ENCODE results near the gene FLVCR2.

DNA sequence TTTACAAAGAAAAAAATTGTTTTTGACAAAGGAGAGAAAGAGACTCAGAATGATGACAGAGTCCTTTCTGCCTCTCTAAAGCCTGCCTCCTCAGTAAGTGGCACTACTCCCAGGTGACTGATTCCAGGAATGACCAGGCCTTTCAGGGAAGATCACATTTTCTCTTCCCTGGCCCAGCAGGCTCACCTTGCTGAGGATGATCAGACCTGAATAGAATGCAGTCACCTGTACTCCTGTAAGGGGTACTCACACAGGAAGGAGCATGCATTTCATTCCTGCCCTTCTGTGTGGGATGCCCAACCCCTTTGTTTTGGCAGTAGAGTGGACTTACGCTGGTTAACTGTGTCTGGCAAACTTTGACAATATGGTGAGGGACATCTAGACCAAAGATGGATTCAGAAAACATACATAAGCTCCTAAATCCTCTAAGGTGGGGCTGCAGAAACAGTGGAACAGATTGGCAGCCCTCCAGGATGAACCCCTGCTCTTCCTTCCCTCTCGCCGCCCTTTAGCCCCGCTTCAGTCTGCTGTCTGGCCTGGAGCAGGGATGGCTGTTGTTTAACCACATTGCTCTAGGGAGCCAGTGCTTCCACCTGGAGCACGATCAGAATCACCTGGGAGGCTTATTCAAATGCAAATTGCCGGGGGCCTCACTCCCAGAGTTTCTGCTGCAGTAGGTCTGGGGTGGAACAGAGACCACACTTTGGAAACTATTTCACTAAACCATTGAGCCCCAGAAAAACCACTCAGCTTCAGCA is 52.5 kb downstream of the FLVCR2 start:
- TF ChIP-seq, protein P1, sequence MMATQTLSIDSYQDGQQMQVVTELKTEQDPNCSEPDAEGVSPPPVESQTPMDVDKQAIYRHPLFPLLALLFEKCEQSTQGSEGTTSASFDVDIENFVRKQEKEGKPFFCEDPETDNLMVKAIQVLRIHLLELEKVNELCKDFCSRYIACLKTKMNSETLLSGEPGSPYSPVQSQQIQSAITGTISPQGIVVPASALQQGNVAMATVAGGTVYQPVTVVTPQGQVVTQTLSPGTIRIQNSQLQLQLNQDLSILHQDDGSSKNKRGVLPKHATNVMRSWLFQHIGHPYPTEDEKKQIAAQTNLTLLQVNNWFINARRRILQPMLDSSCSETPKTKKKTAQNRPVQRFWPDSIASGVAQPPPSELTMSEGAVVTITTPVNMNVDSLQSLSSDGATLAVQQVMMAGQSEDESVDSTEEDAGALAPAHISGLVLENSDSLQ (IDR thresholded peaks at IDR 0.05), result no peak
- TF ChIP-seq SP1 (IDR thresholded peaks at IDR 0.05) (no peak), FOXA1 (IDR thresholded peaks at IDR 0.05) (no peak), FOXM1 (IDR thresholded peaks at IDR 0.05; ENCODE audit: borderline replicate concordance) (no peak), ZNF384 (IDR thresholded peaks at IDR 0.05) (no peak), FOXK2 (IDR thresholded peaks at IDR 0.05) (no peak), NFRKB (IDR thresholded peaks at IDR 0.05) (no peak), BHLHE40 (IDR thresholded peaks at IDR 0.05; ENCODE audit: borderline replicate concordance) (no peak), CTBP1 (IDR thresholded peaks at IDR 0.05; ENCODE audit: borderline replicate concordance) (no peak), TARDBP (IDR thresholded peaks at IDR 0.05) (no peak), HDGF (IDR thresholded peaks at IDR 0.05; ENCODE audit: borderline replicate concordance) (no peak), ELF4 (IDR thresholded peaks at IDR 0.05) (no peak), SUZ12 (IDR thresholded peaks at IDR 0.05) (no peak)

Data from HEK293T (cell line).